Stimulated activated CD4-positive, alpha-beta T cell treated with anti-CD3 and anti-CD28 coated beads, TNF-alpha, amount 100 ng/mL, for 1 hour (primary cell): ENCODE measurements around the gene EIF2A.

Experiments used
- DNase-seq, 3 donors: peaks; one replicate each; pipeline ENCODE4 v3.0.0-alpha.2; 2020; ENCODE audit warnings: low read depth in 3 of 3, low spot score in 1 of 3

Gene EIF2A

DNA sequence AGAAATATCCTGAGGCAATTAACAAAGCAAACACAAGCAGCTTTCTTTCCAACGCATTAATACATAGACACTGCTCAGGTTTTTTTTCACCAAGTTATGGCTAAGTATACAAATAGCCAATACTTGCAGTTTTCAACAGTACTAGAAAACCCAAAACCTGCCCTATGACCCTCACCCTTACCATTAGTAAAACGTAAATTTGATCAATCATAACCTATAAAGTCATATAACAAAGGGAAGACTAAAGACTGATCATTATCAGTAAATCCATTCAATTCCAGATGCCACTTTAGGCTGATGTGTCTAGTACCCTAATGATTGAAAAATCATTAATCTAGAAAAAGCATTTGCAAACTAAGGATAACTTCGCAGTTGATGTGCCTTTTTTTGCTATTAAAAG lies 3.5 kb upstream of the EIF2A start:
- DNase-seq: no peak

GRCh38 chr3:150543531-150543930 lies 3.1 kb upstream of the EIF2A start:
- DNase-seq: no peak

GRCh38 chr3:150544041-150544440 lies 2.5 kb upstream of the EIF2A start:
- DNase-seq: no peak

GRCh38 chr3:150544726-150545125 lies 1.9 kb upstream of the EIF2A start:
- no peak for DNase-seq

- peak in 2 of 3 donors; percentile 3 to 8 for DNase-seq
These were observed 965 bp upstream of the EIF2A start for GRCh38 chr3:150545419-150546225.

- DNase-seq: no peak
These were observed 606 bp downstream of the EIF2A start for GRCh38 chr3:150547045-150547741.

DNA sequence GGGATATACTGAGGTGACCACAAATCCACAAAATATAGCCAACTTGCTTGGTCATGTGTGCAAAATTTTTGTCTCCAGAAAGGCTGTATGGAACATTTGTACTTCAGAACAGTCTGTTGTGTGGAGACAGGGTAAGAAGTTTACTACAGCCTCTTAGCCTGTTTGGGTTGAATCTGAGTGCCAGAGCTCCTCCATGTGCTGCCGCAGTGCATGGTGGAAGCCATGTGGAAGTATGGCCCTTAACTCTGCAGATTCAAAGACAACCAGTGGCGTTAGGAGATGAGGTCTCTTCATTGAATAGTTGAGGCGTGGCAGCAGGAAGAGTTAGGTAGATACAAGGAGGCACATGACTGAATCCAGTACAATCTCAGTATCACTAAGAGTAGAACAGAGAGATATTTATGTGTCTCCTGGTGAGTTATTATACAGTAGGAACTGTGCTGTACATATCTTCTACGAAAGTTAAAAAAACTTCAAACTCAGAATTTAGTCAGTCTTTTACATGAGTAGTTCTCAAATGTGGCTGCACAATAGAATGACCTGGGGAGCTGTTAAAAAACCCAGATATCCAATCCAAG lies 9.4 kb downstream of the EIF2A start:
- no peak for DNase-seq

DNA sequence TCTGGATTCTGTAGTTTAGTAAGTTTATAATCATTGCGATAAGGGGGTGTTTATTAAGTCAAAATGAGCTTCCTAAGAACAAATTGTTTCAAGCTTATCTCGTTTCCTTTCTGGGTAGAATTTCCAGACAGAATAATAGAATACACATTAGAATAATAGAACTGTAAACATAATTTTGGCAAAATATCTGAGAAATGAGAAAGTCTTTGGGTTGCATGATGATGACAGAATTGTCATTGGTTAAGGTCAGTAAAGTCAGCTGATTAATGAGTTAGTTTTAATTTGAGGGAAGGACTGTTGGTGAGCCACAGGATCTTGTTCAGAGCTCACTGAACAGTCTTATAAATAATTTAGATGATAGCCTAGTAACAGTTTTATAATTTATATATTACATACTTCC lies 10.2 kb downstream of the EIF2A start:
- no peak for DNase-seq

DNA sequence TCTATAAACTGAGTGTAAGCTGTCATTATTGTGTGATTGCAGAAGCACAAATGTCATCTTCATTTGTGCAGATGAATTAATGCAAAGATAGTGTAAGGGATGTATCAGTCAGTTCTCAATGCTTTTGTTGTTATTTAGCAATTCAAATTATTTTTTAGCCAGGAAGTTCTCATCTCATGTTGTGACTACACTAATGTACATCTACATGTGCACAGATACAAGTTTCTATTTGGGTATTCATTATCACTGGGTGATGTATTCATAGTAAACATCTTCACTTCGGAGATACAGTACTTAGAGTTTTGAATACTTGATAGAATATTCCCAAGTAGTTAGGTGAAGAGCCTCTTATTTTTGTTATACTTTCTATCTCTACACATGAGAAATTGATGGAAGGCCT lies 11.1 kb downstream of the EIF2A start:
- DNase-seq: no peak

GRCh38 chr3:150564243-150564642 lies 17.7 kb downstream of the EIF2A start:
- DNase-seq: no peak

GRCh38 chr3:150567328-150567727 lies 20.7 kb downstream of the EIF2A start:
- no peak for DNase-seq

DNA sequence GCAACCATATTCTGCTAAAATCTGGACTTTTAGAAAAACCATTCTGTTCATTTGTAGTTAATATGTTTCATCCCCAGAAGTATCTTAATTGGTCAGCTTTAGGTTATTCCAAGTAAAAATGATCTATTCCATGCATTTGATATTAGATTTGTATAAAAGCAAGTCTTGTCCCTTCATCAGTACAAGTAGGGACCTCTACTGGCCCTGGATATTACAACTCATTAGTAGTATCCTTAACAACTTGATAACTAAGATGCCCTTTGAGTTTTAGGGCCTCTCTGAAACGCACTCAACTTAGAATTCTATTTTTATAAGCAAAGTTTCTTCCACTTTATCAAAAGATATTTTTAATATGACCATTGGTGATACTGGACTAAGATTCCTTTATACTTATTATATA lies 31.3 kb downstream of the EIF2A start:
- no peak for DNase-seq

- DNase-seq: no peak
These were observed 34.6 kb downstream of the EIF2A start for GRCh38 chr3:150581174-150581573.

GRCh38 chr3:150582620-150583019 lies 36.0 kb downstream of the EIF2A start:
- DNase-seq: no peak

DNA sequence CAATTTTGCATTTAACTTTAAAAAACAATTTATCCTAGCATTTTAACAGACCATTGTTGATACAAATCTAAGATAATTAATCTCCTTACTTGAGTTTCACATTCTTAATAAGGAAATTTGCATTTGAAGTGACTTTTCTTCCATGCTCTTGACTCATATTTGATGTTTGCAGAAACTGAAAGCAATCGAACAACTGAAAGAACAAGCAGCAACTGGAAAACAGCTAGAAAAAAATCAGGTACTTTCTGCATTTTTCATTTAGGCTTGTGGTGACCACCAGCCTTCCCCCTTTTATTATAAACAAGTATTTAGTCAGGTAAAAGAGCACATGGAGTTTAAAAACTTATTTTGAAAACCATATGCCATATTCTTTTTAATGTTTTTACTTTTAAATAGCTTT lies 36.4 kb downstream of the EIF2A start:
- no peak for DNase-seq

DNA sequence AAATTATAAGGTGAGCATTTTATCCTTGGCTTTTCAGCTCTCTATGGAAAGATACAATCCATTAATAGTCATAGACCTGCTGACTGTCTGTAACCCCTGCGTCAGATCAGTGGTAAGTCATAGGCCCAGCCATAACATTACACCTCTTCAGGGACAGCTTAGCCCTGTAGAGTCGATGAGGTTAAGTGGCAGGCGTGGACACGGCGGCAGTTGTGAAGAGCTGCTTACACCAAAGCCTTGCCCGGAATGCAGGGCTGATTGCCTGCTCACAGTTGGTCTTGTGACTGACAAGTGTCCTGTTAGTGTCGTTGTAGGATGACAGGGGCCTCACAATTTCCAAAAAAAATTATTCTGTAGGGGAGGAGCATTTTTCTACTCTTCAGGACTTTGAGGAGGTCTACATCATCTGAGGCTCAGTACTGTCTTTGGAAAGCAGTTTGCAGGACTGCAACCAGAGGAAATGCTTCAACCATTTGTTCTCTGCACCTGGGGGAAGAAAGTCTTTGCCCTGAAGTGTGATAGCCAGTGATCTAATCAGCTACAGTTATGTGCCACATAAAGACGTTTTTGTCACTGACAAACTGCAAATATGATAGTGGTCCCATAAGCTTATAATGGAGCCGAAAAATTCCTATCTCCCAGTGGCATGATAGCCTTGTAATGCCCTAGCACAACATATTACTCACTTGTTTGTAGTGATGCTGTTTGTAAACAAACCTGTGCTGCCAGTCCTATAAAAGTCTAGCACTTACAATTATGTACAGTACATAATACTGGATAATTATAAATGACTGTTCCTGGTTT lies 41.6 kb downstream of the EIF2A start:
- no peak for DNase-seq

- no peak for DNase-seq
These were observed 43.2 kb downstream of the EIF2A start for GRCh38 chr3:150589759-150590158.

DNA sequence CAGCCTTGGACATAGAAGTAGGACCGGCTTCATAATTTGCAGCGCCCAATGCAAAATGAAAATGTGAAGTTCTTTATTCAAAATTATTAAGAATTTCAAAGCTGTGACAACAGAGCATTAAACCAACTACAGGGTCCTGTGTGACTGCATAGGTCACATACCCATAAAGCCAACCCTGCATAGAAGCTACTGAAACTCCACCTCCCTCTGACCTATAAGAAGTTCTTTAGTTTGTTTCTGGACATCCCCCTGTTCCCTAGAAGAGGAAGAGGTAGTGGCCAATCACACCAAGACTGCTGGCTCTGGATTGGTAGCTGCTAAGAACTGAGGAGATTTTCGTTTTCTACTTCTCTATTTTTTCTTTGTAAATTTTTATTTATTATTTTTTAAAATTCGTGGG lies 47.6 kb downstream of the EIF2A start:
- no peak for DNase-seq

GRCh38 chr3:150597646-150598045 lies 51.1 kb downstream of the EIF2A start:
- no peak for DNase-seq

DNA sequence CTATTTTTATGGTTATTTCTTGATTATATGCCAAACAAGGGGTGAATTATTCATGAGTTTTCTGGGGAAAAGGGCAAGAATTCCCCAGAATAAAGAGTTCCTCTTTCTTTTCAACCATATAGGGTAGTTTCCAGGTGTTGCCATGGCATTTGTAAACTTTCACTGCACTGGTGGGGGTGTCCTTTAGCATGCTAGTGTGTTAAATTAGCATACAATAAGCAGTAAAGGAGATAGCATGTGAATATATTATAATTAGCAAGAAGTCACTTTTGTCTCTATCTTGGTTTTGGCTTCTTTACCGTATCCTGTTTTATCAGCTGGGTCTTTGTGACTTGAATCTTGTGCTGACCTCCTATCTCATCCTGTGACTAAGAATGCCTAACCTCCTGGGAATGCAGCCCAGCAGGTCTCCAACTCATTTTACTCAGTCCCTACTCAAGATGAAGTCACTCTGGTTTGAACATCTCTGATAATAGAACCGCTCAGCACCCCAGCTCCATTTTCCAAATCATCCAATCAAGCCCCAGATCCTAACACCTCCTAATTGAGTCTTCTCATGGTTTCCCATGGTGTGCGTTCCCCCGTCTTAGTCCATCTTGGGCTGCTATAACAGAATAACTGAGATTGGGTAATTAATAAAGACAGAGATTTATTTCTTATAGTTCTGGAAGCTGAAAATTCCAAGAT lies 53.2 kb downstream of the EIF2A start:
- no peak for DNase-seq
